PC-3 (cell line): Measurements from ENCODE around the gene OTOS. TPM values are rescaled to one million over a fixed set of nuclear protein-coding genes. Genes with fewer than 3 reads are reported as not detected.
A peak's percentile ranks its signal among the peaks of the same experiment; 100 is the strongest.

Experiments used
- ATAC-seq: fragments of 200-7000 bp; cut with Tn5 transposase; 2 replicates; pipeline ENCODE4 v1.9.1; 2020; ENCODE audit warnings: mild to moderate bottlenecking, moderate library complexity
- BruUV-seq: library from RNA; stranded (reverse); fragments of 400-500 nt; replicated peaks from 2 replicates; lab custom pipeline; 2021; lab: Mats Ljungman, UMichigan
- CTCF ChIA-PET: fragments of 300-600 bp; sonication (Branson Sonifier 250); formaldehyde crosslinking; loops from one replicate; lab custom pipeline; 2022; ENCODE audit warnings: antibody characterized with exemption; lab: Charles Lee
- POLR2A ChIA-PET: fragments of 300-600 bp; sonication (Branson Sonifier 250); formaldehyde crosslinking; loops from one replicate; lab custom pipeline; 2022; ENCODE audit warnings: antibody characterized with exemption; ENCODE audit not compliant: unreplicated experiment; lab: Charles Lee
- DNase-seq: peaks from one replicate; pipeline ENCODE4 v3.0.0-alpha.2; 2015
- H2AFZ ChIP-seq: fragments of 300-600 bp; sonication (generic); 2 replicates; pipeline ENCODE4 v1.6.0; 2016; ENCODE audit warnings: antibody characterized with exemption, low read length
- H3F3A ChIP-seq: fragments of 300-600 bp; sonication (generic); one replicate; pipeline ENCODE4 v1.6.0; 2017; ENCODE audit warnings: antibody characterized with exemption, low read length, control low read depth, mild to moderate bottlenecking; ENCODE audit not compliant: unreplicated experiment
- H3K27ac ChIP-seq: fragments of 300-600 bp; sonication (generic); 2 replicates; pipeline ENCODE4 v1.5.1; 2016; ENCODE audit warnings: mild to moderate bottlenecking, low read length
- H3K27me3 ChIP-seq: fragments of 300-600 bp; sonication (generic); 2 replicates; pipeline ENCODE4 v1.6.1; 2016; ENCODE audit warnings: low read length, mixed read lengths
- H3K36me3 ChIP-seq: fragments of 300-600 bp; sonication (generic); 2 replicates; pipeline ENCODE4 v1.6.1; 2016; ENCODE audit warnings: low read depth, mixed run types, low read length, mixed read lengths
- H3K4me1 ChIP-seq: fragments of 300-600 bp; sonication (generic); 2 replicates; pipeline ENCODE4 v1.5.1; 2016; ENCODE audit warnings: low read length; ENCODE audit not compliant: insufficient read depth
- H3K4me2 ChIP-seq: fragments of 300-600 bp; sonication (generic); 2 replicates; pipeline ENCODE4 v1.6.0; 2016; ENCODE audit warnings: low read length
- H3K4me3 ChIP-seq: fragments of 300-600 bp; sonication (generic); 2 replicates; pipeline ENCODE4 v1.5.1; 2016; ENCODE audit warnings: mild to moderate bottlenecking, low read length, mixed read lengths
- H3K79me2 ChIP-seq: fragments of 300-600 bp; sonication (generic); 2 replicates; pipeline ENCODE4 v1.6.1; 2017; ENCODE audit warnings: low read length, mixed read lengths
- H3K9ac ChIP-seq: fragments of 300-600 bp; sonication (generic); 2 replicates; pipeline ENCODE4 v1.6.0; 2016; ENCODE audit warnings: mild to moderate bottlenecking, low read length
- H3K9me2 ChIP-seq: fragments of 300-600 bp; sonication (generic); replicated peaks from 2 replicates; pipeline ENCODE4 v1.6.1; 2016; ENCODE audit warnings: mixed run types, low read length, mixed read lengths
- H3K9me3 ChIP-seq: fragments of 300-600 bp; sonication (generic); 2 replicates; pipeline ENCODE4 v1.6.1; 2016; ENCODE audit warnings: low read length, mixed read lengths
- H4K20me1 ChIP-seq: fragments of 300-600 bp; sonication (generic); 2 replicates; pipeline ENCODE4 v1.6.1; 2016; ENCODE audit warnings: low read length, mixed read lengths
- CTCF ChIP-seq: fragments of 300-600 bp; sonication (generic); conservative IDR thresholded peaks from 2 replicates; pipeline ENCODE4 v1.5.1; 2017; ENCODE audit warnings: antibody characterized with exemption, low read depth, mild to moderate bottlenecking, low read length
- EZH2 ChIP-seq: fragments of 300-600 bp; sonication (generic); IDR thresholded peaks from one replicate; pipeline ENCODE4 v1.6.1; 2017; ENCODE audit warnings: antibody characterized with exemption, mild to moderate bottlenecking, low read length; ENCODE audit not compliant: unreplicated experiment
- EZH2phosphoT487 ChIP-seq: fragments of 300-600 bp; sonication (generic); IDR thresholded peaks from 2 replicates; pipeline ENCODE4 v1.6.1; 2018; ENCODE audit warnings: mild to moderate bottlenecking, antibody characterized with exemption, low read length, borderline replicate concordance
- intact Hi-C: fragments of 100-400 bp; cut with micrococcal nuclease; formaldehyde crosslinking; loops from 2 replicates; pipeline ENCODE4 v1.9.0; 2023
- total RNA-seq: library from RNA; depleted of rRNA; stranded (reverse); fragments of >200 nt; gene quantifications from 2 replicates; pipeline ENCODE4 v1.2.3, GENCODE V29; 2014

Gene OTOS
- total RNA-seq, 1 experiment from 2014 or later, result not detected

GRCh38 chr2:240136671-240137292 lies 3.7 kb downstream of the OTOS start:
- DNase-seq (no peak), ATAC-seq (0 out of 2 replicates have a peak, but pooled peaks have one; percentile 4)
- Histone ChIP-seq H3F3A (no peaks in the 10 kb centered on the region), H2AFZ (peak overlapping the region; percentile 99), H3K9ac (peak overlapping the region; percentile 94), H3K4me1 (peaks cover 24% of the 10 kb centered on the region), H4K20me1 (peaks cover 10% of the 10 kb centered on the region; the same call in 1 of the 2 replicates), H3K4me2 (peak overlapping the region; percentile 100), H3K36me3 (peaks cover 11% of the 10 kb centered on the region), H3K4me3 (peak overlapping the region; percentile 99), H3K27me3 (no peaks in the 10 kb centered on the region), H3K9me3 (no peaks in the 10 kb centered on the region), H3K79me2 (peaks cover 34% of the 10 kb centered on the region), H3K9me2 (no peaks in the 10 kb centered on the region), H3K27ac (no peak overlapping the region)
- TF ChIP-seq CTCF (no peak), EZH2phosphoT487 (no peak)
- BruUV-seq, result no TSS peak
- POLR2A ChIA-PET, result no interaction called here
- intact Hi-C loops, result loop anchor here (1.0 kb wide), 1 partner anchor 111 kb away; the partner anchor contains the start of gene NDUFA10
- CTCF ChIA-PET, result no interaction called here

GRCh38 chr2:240136013-240136670 lies 4.3 kb downstream of the OTOS start, which contains the start of gene COPS9:
Gene COPS9 (minus strand): TSS chr2:240136305. CDS start chr2:240136284, 21 bp downstream.
- H3K4me1 ChIP-seq, result peaks cover 24% of the 10 kb centered on the region
- H3F3A ChIP-seq, result no peaks in the 10 kb centered on the region
- peak within 1 kb of the TSS; percentile 99 for H3K4me3 ChIP-seq
- no peak within 1 kb of the TSS for H3K27ac ChIP-seq
- intact Hi-C loops, result loop anchor here (1.0 kb wide), 1 partner anchor 111 kb away; the partner anchor contains the start of gene NDUFA10
- DNase-seq (peak; percentile 80), ATAC-seq (peak; percentile 88)
- POLR2A ChIA-PET, result no interaction called here
- H3K9me2 ChIP-seq, result no peaks in the 10 kb centered on the region
- TF ChIP-seq CTCF (no peak), EZH2phosphoT487 (no peak), EZH2 (no peak)
- peaks cover 34% of the 10 kb centered on the region for H3K79me2 ChIP-seq
- peaks cover 10% of the 10 kb centered on the region; the same call in 1 of the 2 replicates for H4K20me1 ChIP-seq
- peak within 1 kb of the TSS; percentile 100 for H3K4me2 ChIP-seq
- H3K36me3 ChIP-seq, result peaks cover 14% of the 10 kb centered on the region
- no TSS peak for BruUV-seq
- no peaks in the 10 kb centered on the region for H3K27me3 ChIP-seq
- peak within 1 kb of the TSS; percentile 99 for H2AFZ ChIP-seq
- peak within 1 kb of the TSS; percentile 94 for H3K9ac ChIP-seq
- no peaks in the 10 kb centered on the region for H3K9me3 ChIP-seq
- CTCF ChIA-PET, result no interaction called here
